Activated CD8-positive, alpha-beta T cell treated with anti-CD3 and anti-CD28 coated beads, Interleukin-2, amount 10 ng/mL, durations not matched to agents 7 days and 5 days (primary cell): ENCODE results near the gene PKP4. TPM values are rescaled to one million over a fixed set of nuclear protein-coding genes. Genes with fewer than 3 reads are reported as not detected.
"Not testable (repeated sequence)": the region's sequence is repeated elsewhere in the genome, so short reads cannot be mapped to it uniquely, and the experiment has no call there.

Experiments
- ATAC-seq: fragments of 150-1000 bp; cut with Tn5 transposase; one replicate; pipeline ENCODE4 v1.10.0; 2021; ENCODE audit warnings: moderate library complexity
- CTCF ChIA-PET: fragments of 350-600 bp; sonication (Branson Sonifier 250); formaldehyde crosslinking; loops from one replicate; lab custom pipeline; 2021; ENCODE audit warnings: antibody characterized with exemption; lab: Charles Lee
- POLR2A ChIA-PET: fragments of 350-600 bp; sonication (Branson Sonifier 250); formaldehyde crosslinking; loops from one replicate; lab custom pipeline; 2021; ENCODE audit warnings: antibody characterized with exemption; lab: Charles Lee
- DNase-seq: peaks from one replicate; pipeline ENCODE4 v3.0.0-alpha.2; 2020
- H3K27ac Mint-ChIP-seq: one replicate; pipeline ENCODE4 v1.8.0; 2021; ENCODE audit warnings: mild to moderate bottlenecking, mixed read lengths
- H3K27me3 Mint-ChIP-seq: one replicate; pipeline ENCODE4 v1.8.0; 2021; ENCODE audit warnings: low read depth, mixed read lengths
- H3K36me3 Mint-ChIP-seq: one replicate; pipeline ENCODE4 v1.8.0; 2021; ENCODE audit warnings: low read depth, mixed read lengths
- H3K4me1 Mint-ChIP-seq: one replicate; pipeline ENCODE4 v1.8.0; 2021; ENCODE audit warnings: low read depth, mixed read lengths
- H3K4me3 Mint-ChIP-seq: one replicate; pipeline ENCODE4 v1.8.0; 2021; ENCODE audit warnings: mild to moderate bottlenecking, mixed read lengths
- H3K9me3 Mint-ChIP-seq: one replicate; pipeline ENCODE4 v1.8.0; 2022; ENCODE audit warnings: mixed read lengths; ENCODE audit not compliant: insufficient read depth
- total RNA-seq, 2 experiments: library from RNA; stranded (reverse); gene quantifications; one replicate each; pipeline ENCODE4 v1.2.3, GENCODE V29; 2021

The PKP4 gene
- total RNA-seq, 2 experiments from 2014 or later: 32.9 to 35.8 TPM

DNA sequence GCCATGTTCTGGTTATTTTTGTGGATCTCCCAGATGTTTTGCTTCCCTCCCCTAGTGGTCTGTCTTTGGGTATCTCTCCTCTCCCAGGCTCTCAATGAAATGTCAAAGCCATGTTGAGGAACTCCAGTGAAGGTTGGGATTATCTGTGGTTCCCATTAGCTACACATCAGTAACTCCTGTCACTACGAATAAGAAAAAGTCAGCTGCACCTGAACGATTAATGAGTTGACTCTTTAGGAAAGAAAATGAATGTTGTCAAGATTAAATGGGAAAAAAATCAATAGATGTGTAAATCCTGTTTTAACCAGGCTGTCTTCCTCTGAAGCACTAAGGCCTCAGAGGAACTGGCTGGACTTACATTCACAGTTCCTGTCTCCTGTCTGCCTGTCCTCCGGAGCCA, 244.3 kb downstream of the PKP4 start:
- ChIA-PET POLR2A (no interaction called here), CTCF (no interaction called here)
- Mint-ChIP-seq H3K4me1 (no peaks in the 10 kb centered on the region), H3K4me3 (no peak overlapping the region), H3K9me3 (peaks cover 7% of the 10 kb centered on the region), H3K27me3 (peaks cover 11% of the 10 kb centered on the region), H3K27ac (no peak overlapping the region), H3K36me3 (no peaks in the 10 kb centered on the region)
- no peak for DNase-seq
- no peak for ATAC-seq

DNA sequence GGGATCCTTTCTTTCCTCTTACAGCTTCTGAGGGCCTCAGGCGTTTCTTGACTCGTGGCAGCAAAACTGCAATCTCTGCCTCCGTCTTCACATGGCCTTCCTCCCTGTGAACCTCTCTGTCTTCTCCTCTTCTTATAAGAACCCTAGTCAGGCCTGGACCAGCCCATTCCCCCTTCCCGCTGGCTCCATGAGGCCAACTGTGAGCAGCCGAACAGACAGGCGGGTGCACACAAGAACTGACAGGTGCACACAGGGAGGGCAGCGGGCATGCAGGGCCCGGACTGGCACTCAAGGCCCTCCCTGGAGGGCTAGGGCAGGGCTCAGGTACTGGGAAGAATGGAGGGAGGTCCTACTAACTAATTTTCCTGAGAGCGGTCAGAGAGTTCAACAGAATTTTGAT, 246.0 kb downstream of the PKP4 start:
- H3K27me3 Mint-ChIP-seq: peaks cover 8% of the 10 kb centered on the region
- no peaks in the 10 kb centered on the region for H3K36me3 Mint-ChIP-seq
- H3K27ac Mint-ChIP-seq: no peak overlapping the region
- ChIA-PET CTCF (no interaction called here), POLR2A (no interaction called here)
- DNase-seq: no peak
- no peak overlapping the region for H3K4me3 Mint-ChIP-seq
- no peak for ATAC-seq
- no peaks in the 10 kb centered on the region for H3K4me1 Mint-ChIP-seq
- H3K9me3 Mint-ChIP-seq: no peaks in the 10 kb centered on the region

DNA sequence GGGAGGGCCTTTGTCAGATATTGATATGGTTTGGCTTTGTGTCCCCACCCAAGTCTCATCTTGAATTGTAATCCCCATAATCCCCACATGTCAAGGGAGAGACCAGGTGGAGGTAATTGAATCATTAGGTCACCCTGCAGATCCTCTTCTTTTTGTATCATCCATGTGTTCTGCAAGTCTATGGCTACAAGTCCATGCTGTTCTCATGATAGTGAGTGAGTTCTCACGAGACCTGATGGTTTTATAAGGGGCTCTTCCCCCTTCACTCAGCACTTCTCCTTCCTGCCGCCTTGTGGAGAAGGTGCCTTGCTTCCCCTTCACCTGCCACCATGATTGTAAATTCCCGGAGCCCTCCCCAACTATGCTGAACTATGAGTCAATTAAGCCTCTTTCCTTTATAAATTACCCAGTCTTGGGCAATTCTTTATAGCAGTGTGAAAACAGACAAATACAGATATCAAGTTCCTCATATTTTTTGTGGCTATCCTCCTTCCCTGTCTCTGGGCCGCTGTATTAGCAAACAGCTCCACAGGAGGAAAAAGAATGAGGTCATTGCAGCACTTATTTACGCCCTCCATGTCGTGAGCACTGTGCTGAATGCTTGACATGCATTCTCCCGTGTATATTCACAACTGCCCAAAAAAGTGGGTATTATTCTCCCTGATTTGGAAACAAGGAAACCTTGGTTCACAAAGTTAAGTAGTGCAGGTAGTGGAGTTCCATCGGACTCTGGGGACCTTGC, 248.1 kb downstream of the PKP4 start:
- H3K4me3 Mint-ChIP-seq, ATAC-seq, H3K27ac Mint-ChIP-seq, POLR2A ChIA-PET, H3K36me3 Mint-ChIP-seq, H3K27me3 Mint-ChIP-seq, H3K9me3 Mint-ChIP-seq, DNase-seq, CTCF ChIA-PET, H3K4me1 Mint-ChIP-seq: not testable (repeated sequence)

DNA sequence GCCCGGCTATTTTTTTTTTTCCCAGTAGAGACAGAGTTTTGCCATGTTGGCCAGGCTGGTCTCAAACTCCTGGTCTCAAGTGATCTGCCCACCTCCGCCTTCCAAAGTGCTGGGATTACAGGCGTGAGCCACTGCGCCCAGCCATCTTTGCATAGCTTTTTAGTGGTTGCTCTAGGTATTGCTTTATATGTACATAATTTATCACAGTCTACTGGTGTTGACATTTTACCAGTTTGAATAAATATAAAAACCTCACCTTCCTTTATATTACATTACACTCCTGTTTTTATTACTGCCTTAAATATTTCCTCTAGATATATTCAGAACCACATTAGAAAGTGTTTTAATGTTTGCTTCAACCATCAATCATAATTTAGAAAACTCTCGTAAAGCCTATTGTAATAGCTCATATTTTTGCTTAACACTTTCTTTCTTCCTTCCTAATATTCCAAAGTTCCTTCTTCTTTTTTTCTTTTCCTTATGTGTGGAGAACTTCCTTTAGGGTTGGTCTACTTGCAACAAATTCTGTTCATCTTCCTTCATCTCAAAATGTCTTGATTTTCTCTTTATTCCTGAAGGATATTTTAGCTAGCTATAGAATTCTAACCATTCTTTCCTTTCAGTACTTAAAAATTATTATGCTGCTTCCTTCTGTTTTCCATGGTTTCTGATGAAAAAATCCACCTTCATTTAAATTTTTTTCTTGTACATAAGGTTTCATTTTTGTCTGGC, 256.2 kb downstream of the PKP4 start:
- DNase-seq (no peak), ATAC-seq (no peak)
- H3K4me3 Mint-ChIP-seq: no peak overlapping the region
- H3K27ac Mint-ChIP-seq: no peak overlapping the region
- no peaks in the 10 kb centered on the region for H3K4me1 Mint-ChIP-seq
- no peaks in the 10 kb centered on the region for H3K36me3 Mint-ChIP-seq
- H3K27me3 Mint-ChIP-seq: peaks cover 2% of the 10 kb centered on the region
- CTCF ChIA-PET: interaction anchor here (0.7 to 1.4 kb wide), 4 partner anchors 12 to 1158 kb away, joined by 3 read pairs; no protein-coding TSS in a partner anchor
- POLR2A ChIA-PET: no interaction called here
- H3K9me3 Mint-ChIP-seq: peaks cover 11% of the 10 kb centered on the region

DNA sequence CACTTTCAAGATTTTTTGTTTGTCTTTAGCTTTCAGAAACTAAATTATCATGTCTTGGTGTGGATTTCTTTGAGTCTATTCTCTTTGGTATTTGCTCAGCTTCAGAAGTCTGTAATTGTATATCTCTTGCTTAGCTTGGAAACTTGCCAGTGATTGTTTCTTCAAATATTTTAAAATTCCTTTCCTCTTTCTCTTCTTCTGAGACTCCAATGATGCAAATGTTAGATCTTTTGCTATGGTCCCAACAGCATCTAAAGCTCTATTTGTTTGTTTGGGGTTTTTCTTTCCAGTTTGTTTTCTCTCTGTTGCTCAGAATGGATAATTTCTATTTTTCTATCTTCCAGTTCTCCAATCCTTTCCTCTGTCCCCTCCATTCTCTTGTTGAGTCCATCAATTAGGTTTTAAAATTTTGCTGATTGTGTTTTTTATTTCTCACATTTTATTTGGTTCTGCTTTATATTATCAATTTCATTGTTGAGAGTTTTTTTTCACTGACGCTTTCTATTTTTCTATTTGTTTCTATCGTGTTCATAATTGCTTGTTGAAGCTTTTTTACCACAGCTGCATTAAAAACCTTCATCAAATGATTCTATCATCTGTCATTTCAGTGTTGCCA, 256.9 kb downstream of the PKP4 start:
- Mint-ChIP-seq H3K36me3 (no peaks in the 10 kb centered on the region), H3K4me1 (no peaks in the 10 kb centered on the region), H3K4me3 (no peak overlapping the region), H3K27me3 (peaks cover 2% of the 10 kb centered on the region), H3K9me3 (peaks cover 11% of the 10 kb centered on the region), H3K27ac (no peak overlapping the region)
- no peak for DNase-seq
- no peak for ATAC-seq
- CTCF ChIA-PET: interaction anchor here (0.8 to 1.4 kb wide), 3 partner anchors 11 to 41 kb away, joined by 3 read pairs; no protein-coding TSS in a partner anchor
- POLR2A ChIA-PET: no interaction called here

DNA sequence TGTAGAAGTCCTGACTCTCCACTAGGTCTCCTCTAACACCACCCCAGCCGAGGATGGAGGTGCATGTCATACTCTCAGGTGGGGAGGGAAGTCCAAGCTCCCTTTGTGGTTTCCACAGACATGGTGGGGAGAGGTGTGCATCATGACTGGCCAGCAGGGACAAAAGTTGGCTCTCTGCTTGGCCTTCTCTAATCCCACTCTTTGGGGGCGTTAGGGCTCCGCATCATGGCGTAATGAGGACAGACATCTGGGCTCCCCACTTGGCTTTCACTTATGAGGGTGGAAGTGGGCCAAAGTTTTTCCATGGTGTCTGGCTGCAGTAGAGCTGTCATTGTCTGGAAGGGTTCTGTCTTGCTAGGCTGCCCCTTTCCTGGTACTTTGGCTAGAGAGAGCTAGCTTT, 257.7 kb downstream of the PKP4 start:
- Mint-ChIP-seq H3K9me3 (peaks cover 11% of the 10 kb centered on the region), H3K4me3 (no peak overlapping the region), H3K27me3 (peaks cover 2% of the 10 kb centered on the region), H3K27ac (no peak overlapping the region), H3K36me3 (no peaks in the 10 kb centered on the region), H3K4me1 (no peaks in the 10 kb centered on the region)
- DNase-seq (no peak), ATAC-seq (no peak)
- CTCF ChIA-PET: interaction anchor here (1.1 kb wide), 1 partner anchor 11 kb away, joined by 3 read pairs; no protein-coding TSS in a partner anchor
- POLR2A ChIA-PET: no interaction called here

DNA sequence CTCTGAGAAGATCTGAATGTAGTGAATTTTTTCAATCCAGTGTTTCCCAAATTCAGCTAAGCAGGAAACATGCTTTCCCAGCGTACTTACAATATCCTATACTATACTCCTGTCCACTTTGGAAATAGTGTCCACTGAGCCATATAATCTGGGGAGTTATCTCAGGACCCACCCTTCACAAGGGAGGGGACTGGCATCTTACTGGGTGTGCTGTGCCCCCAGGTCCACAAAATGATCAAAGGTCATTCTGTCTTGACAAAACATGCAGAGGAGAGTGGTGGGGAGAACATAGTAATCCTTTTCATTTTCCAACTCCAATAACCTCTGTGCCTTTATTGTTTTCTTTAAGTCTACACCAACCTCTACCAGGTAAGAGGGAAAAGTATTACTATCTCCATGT, 258.6 kb downstream of the PKP4 start:
- Mint-ChIP-seq H3K27ac (no peak overlapping the region), H3K4me3 (no peak overlapping the region), H3K9me3 (peaks cover 11% of the 10 kb centered on the region), H3K27me3 (peaks cover 4% of the 10 kb centered on the region), H3K36me3 (no peaks in the 10 kb centered on the region), H3K4me1 (no peaks in the 10 kb centered on the region)
- ChIA-PET CTCF (no interaction called here), POLR2A (no interaction called here)
- DNase-seq (no peak), ATAC-seq (no peak)

DNA sequence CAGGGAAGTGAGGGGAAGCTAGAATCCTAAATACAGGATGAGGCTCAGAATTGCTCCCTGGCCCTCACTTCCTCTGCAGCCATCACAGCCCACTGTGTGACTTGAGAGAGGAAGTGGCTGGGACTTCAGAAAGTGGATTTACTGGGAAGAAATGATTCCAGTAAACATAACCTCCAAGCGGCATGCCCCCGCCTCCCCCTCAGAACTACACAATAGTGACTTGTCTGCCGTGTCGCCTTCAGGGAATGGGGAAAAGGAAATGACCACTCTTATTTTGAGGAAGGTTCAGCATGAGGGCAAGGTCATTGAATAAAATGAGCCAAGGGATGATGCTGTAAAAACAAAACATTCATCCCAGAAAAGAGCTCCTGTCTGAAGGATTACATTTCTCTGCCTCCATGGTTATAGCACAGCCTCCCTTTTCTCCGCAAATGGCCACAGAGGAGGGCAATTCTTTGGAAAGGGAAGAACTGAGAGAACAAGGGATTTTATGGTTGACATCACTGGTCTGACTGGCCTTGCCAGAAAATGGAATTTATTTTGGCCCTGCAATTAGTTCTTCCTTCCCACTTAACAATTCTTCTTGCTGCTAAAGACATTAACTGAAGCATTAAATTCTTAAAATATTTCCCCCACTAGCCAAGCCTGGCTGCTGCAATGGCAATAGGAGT, 259.5 kb downstream of the PKP4 start:
- ChIA-PET CTCF (no interaction called here), POLR2A (interaction anchor here (0.6 kb wide), 1 partner anchor 1078 kb away, joined by 4 read pairs; no protein-coding TSS in a partner anchor)
- H3K4me1 Mint-ChIP-seq: no peaks in the 10 kb centered on the region
- DNase-seq (no peak), ATAC-seq (no peak)
- H3K27me3 Mint-ChIP-seq: peaks cover 2% of the 10 kb centered on the region
- H3K36me3 Mint-ChIP-seq: no peaks in the 10 kb centered on the region
- H3K27ac Mint-ChIP-seq: no peak overlapping the region
- H3K9me3 Mint-ChIP-seq: peaks cover 11% of the 10 kb centered on the region
- H3K4me3 Mint-ChIP-seq: no peak overlapping the region

DNA sequence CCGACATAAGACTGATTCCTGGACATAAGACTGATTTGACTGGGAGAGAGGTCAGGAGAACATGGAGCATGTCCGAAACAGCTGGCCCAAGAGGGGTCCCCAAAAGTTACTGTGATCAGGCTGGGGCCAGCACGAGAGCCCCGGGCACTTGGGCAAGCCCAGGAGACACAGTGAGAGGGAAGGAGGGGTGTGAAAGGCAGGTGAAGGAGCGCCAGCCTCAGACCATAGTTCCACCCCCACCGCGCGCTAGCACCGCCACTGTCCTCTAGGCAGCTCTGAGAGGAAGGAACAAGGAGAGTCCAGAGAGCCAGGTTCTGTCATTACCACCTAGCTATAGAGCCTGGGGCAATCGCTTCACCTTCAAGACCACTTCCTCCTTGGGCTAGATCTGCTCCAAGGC, 260.2 kb downstream of the PKP4 start:
- H3K4me1 Mint-ChIP-seq: no peaks in the 10 kb centered on the region
- peaks cover 11% of the 10 kb centered on the region for H3K9me3 Mint-ChIP-seq
- H3K27me3 Mint-ChIP-seq: peaks cover 2% of the 10 kb centered on the region
- H3K4me3 Mint-ChIP-seq: no peak overlapping the region
- ATAC-seq: no peak
- DNase-seq: no peak
- no peaks in the 10 kb centered on the region for H3K36me3 Mint-ChIP-seq
- CTCF ChIA-PET: no interaction called here
- POLR2A ChIA-PET: interaction anchor here (0.6 kb wide), 1 partner anchor 1077 kb away, joined by 4 read pairs; no protein-coding TSS in a partner anchor
- no peak overlapping the region for H3K27ac Mint-ChIP-seq

DNA sequence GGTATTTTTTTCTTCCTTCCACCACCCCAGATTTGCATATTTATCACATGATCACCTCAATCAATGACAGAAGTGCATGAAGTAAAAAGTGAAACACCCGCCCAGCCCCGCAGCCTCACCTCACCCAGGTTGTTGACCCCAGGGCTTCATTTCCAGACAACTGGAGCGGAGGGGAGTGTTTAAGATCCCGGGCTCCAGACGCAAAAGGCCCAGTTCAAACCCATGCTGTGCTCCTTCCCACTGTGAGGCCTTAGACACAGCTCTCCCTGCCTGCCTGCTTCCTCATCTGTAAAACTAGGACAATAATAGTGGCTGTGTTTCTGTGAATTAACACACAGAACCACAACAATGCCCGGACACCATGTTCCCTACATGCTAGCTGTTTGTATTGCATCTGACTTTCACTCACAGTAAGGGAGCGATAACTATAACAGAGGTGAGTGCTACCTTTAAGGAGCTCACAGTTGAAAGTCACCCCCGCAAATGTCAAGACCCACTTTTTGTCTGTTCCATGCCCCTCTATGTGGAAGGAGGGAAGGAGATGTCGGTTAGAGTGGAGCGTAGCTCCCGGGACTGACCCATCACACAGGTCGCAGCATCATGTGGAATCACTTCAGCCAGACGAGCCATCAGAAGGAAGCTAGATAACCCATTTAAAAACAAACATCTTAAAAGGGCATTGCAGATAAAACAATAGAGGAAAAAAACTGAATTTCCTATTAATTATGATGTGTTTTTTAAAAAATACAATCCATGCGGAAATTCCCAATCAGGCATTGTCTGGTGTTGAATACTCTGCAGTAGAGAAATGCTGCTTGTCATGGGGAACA, 260.8 kb downstream of the PKP4 start:
- ATAC-seq (no peak), DNase-seq (no peak)
- ChIA-PET CTCF (no interaction called here), POLR2A (no interaction called here)
- Mint-ChIP-seq H3K36me3 (no peaks in the 10 kb centered on the region), H3K9me3 (peaks cover 11% of the 10 kb centered on the region), H3K4me3 (no peak overlapping the region), H3K27ac (no peak overlapping the region), H3K4me1 (no peaks in the 10 kb centered on the region), H3K27me3 (peaks cover 2% of the 10 kb centered on the region)

DNA sequence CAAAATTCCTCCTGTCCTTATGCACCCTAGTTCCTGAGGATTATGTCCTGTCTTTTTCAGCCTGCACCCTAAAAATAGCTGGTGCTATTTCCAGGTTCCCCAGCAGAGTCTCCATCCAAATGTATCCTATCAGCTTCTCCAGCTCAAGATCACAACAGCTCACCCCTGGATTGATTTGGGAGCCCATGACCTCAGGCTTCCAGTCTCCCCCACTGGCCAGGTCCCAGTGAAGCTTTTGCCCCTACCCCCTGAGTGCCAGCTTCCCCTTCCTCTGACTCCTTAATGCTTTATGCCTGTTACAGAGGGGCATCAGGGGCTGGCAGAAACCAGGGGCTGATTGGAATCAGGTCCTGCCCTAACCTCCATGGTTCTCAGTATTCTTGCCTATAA, 261.4 kb downstream of the PKP4 start:
- Mint-ChIP-seq H3K27ac (no peak overlapping the region), H3K9me3 (peaks cover 11% of the 10 kb centered on the region), H3K27me3 (peaks cover 2% of the 10 kb centered on the region), H3K4me1 (no peaks in the 10 kb centered on the region), H3K4me3 (no peak overlapping the region), H3K36me3 (no peaks in the 10 kb centered on the region)
- POLR2A ChIA-PET: no interaction called here
- ATAC-seq (no peak), DNase-seq (no peak)
- CTCF ChIA-PET: no interaction called here
